Measurements from ENCODE around the gene SMPDL3B.
A peak's percentile ranks its signal among the peaks of the same experiment; 100 is the strongest.
"Not testable (repeated sequence)": the region's sequence is repeated elsewhere in the genome, so short reads cannot be mapped to it uniquely, and the experiment has no call there.

The SMPDL3B gene

GRCh38 chr1:27970401-27970800 is 35.6 kb downstream of the SMPDL3B start:
- no peak for DNase-seq (ENCODE audit: low spot score)

GRCh38 chr1:27971674-27972073 is 36.9 kb downstream of the SMPDL3B start:
- no peak for DNase-seq (ENCODE audit: low spot score)

DNA sequence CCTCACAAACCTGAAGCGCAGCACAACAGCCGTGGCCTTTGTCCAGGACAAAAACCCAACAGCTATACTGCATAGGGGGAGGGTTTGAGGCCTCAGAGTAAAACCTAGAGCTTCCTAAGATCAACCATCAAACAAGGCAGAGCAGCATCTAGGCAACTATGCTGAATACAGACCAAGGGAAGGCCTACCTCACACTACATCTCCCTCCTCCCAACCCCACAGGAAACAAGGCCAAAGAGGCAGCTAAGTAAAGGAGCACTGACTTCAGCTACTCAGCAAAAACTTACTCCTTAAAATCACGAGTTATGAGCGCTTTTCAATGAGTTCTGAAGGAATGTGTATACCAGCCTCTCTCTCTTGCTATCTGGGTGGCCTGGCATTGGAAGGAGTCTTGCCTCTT is 37.3 kb downstream of the SMPDL3B start:
- no peak for DNase-seq (ENCODE audit: low spot score)

GRCh38 chr1:27973771-27974416 is 39.1 kb downstream of the SMPDL3B start:
- DNase-seq (ENCODE audit: low spot score): peak; percentile 50

GRCh38 chr1:27974417-27974781 is 39.6 kb downstream of the SMPDL3B start:
- no peak for DNase-seq (ENCODE audit: low spot score)

DNA sequence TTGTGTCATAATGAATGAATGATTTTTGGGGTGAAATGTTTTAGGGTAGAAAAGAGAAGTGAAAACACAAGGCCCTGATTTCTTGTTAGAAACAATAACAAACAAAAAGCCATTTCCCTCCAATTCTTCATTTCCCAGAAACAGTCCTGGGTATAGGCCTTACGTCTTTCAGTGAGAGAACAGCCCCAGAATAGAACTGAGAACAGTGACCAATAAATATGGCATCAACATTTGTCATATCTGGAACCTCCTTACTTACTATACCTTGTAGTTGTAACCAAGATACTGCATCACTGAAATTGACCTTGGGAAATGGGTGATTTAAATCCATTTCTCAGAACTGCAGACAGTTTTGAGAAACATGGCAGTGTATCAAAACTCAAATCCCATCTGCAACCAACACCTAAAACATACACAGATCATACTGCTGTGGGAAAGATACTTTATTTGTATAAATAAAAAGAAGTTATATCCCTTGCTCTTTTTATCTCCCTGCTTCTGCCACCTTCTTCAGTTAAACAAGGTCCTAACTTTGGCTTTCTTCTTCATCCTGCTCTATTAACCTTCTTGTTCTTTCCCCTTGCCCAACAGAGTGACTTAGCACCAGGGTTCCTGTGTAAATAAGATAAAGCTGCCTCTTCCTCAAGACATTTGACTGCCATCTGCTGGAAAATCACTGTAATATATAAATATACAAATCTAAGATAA is 44.5 kb downstream of the SMPDL3B start:
- peak; percentile 57 for DNase-seq (ENCODE audit: low spot score)

GRCh38 chr1:27979859-27980201 is 45.0 kb downstream of the SMPDL3B start:
- no peak for DNase-seq (ENCODE audit: low spot score)

DNA sequence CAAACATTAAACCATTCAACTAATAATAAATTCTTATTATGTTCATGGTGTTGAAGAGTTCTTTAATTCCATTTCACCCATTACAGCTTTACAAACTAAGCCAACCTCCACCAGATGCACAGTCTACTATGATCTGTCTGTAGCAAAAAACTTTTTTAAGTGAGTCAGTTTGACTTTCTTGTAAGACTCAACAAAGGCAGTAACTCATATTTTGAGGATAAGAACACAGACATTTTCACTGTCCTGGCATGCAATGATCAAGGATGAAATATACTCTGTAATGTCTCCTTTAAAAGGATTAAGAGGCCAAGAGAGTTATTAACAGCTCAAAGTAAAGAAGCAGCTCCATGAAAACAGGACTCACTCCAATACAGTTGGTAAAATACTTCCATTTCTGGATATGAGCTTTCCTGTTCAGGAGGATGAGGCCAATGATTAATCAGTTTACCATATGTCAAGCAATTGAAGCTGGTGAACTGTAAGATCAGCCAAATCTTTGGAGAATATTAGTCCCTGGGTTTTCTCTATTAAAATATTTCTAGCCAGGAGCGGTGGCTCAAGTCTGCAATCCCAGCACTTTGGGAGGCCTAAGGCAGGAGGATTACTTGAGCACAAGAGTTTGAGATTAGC is 45.5 kb downstream of the SMPDL3B start:
- no peak for DNase-seq (ENCODE audit: low spot score)

DNA sequence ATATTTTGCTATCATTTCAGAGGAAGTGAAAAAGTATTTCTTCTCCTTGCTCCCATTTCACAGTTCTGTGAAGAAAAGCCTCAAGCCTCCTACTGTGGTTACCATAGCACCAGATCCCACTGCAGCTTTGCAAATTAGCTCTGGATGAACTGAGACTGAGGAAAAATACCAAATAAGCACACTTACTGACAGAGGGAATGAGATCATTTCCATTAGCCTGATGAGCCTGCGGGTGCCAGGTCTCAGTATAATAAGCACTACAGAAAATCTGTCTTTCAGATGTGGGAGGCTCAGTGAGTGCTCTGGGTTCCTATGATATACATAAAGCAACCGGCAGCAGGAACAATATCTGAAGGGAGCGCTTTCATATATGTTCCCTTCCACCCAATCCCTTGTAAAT is 46.3 kb downstream of the SMPDL3B start:
- DNase-seq (ENCODE audit: low spot score): peak; percentile 84

GRCh38 chr1:27990920-27991537 is 56.2 kb downstream of the SMPDL3B start:
- no peak for DNase-seq (ENCODE audit: low spot score)

DNA sequence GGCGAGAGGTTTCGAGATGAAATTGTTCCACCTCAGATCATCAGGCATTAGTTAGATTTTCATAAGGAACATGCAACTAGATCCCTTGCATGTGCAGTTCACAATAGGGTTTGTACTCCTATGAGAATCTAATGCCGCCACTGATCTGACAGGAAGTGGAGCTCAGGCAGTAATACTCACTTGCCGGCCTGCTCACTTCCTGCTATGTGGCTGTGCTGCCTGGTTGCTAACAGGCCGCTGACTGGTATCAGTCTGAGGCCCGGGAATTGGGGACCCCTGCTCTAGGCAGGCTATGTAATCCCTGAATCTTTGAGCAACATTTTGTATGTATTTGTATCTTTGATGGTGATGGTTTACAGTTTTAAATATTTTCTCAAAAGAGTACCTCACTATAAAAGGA is 57.5 kb downstream of the SMPDL3B start:
- no peak for DNase-seq (ENCODE audit: low spot score)

DNA sequence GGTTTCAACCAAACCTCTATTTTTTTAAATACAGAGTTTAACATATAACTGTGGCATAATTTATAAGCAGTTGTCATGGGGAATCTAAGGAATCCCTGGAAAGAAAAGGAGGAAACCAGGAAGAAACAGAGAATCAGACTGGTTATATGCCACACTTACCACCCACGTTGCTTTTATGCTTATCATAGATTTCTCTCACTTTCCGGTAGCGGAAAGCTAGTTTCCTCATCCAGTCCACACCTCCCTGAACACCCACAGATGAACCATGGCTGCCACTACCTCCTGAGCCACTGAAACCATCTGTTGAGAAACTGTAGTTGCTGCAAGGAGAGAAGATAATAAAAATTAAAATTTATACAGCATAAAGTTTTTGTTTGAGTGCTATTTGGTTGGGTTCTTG is 58.4 kb downstream of the SMPDL3B start:
- DNase-seq (ENCODE audit: low spot score): no peak

- DNase-seq (ENCODE audit: low spot score): no peak
Observed at GRCh38 chr1:27994060-27994459, 59.3 kb downstream of the SMPDL3B start.

- DNase-seq (ENCODE audit: low spot score): not testable (repeated sequence)
Observed at GRCh38 chr1:27994526-27994925, 59.7 kb downstream of the SMPDL3B start.

- no peak for DNase-seq (ENCODE audit: low spot score)
Observed at GRCh38 chr1:27999055-27999454, 64.3 kb downstream of the SMPDL3B start.

GRCh38 chr1:28002600-28002999 is 67.8 kb downstream of the SMPDL3B start:
- no peak for DNase-seq (ENCODE audit: low spot score)

DNA sequence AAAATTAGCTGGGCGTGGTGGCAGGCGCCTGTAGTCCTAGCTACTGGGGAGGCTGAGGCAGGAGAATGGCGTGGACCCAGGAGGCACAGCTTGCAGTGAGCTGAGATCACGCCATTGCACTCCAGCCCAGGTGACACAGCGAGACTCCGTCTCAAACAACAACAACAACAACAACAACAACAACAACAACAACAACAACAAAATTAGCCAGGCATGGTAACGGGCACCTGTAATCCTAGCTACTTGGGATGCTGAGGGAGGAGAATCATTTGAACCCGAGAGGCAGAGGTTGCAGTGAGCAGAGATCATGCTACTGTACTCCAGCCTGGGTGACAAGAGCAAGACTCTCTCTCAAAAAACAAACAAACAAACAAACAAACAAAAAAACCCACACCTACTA is 68.3 kb downstream of the SMPDL3B start:
- not testable (repeated sequence) for DNase-seq (ENCODE audit: low spot score)

All from putamen (tissue), 1 donor.